B cell (primary cell): Measurements from ENCODE around the gene CMYA5. TPM values are rescaled to one million over a fixed set of nuclear protein-coding genes. Genes with fewer than 3 reads are reported as not detected.

ENCODE experiments used
- ATAC-seq: fragments of 200-7000 bp; cut with Tn5 transposase; one replicate; pipeline ENCODE4 v1.10.0; 2021; ENCODE audit warnings: low read depth, mild to moderate bottlenecking, moderate number of reproducible peaks, moderate library complexity
- CTCF ChIA-PET: fragments of 350-600 bp; sonication (Branson Sonifier 250); formaldehyde crosslinking; loops from one replicate; lab custom pipeline; 2021; ENCODE audit warnings: antibody characterized with exemption, inconsistent platforms; lab: Charles Lee
- POLR2A ChIA-PET: fragments of 350-600 bp; sonication (Branson Sonifier 250); formaldehyde crosslinking; loops from one replicate; lab custom pipeline; 2021; ENCODE audit warnings: antibody characterized with exemption; lab: Charles Lee
- DNase-seq: peaks from one replicate; pipeline ENCODE4 v3.0.0; 2013
- H2AFZ ChIP-seq: 2 replicates; pipeline ENCODE4 v1.6.1; 2012; ENCODE audit warnings: mild to moderate bottlenecking, low read depth, low read length; ENCODE audit not compliant: insufficient read depth, poor library complexity, severe bottlenecking
- H3K27ac ChIP-seq, 2 donors: 1 replicate in 1 of 2; 2 replicates in 1 of 2; pipeline ENCODE4 v1.5.1; 2012 to 2013; ENCODE audit warnings: low read length in 2 of 2, mild to moderate bottlenecking in 2 of 2, moderate library complexity in 1 of 2
- H3K27me3 ChIP-seq, 4 experiments: fragments of 200-600 bp in 1 of 4; sonication (generic) in 1 of 4; replicated peaks in 1 of 4; 1 replicate in 2 of 4; 2 replicates in 2 of 4; pipeline versions ENCODE4 v1.6.1 to v1.7.0; 2013 to 2016; ENCODE audit warnings: low read length in 3 of 4, mild to moderate bottlenecking in 2 of 4, mixed read lengths in 1 of 4, moderate library complexity in 1 of 4; ENCODE audit not compliant: insufficient read depth in 4 of 4, control insufficient read depth in 3 of 4; ENCODE audit errors: control extremely low read depth in 1 of 4
- H3K36me3 ChIP-seq, 2 experiments: replicated peaks in 1 of 2; 1 replicate in 1 of 2; 2 replicates in 1 of 2; pipeline versions ENCODE4 v1.6.1 to v1.7.1; 2013; ENCODE audit warnings: low read length in 1 of 2; ENCODE audit not compliant: insufficient read depth in 2 of 2, control insufficient read depth in 1 of 2; ENCODE audit errors: control extremely low read depth in 1 of 2, extremely low read depth in 1 of 2
- H3K4me1 ChIP-seq, 2 donors: fragments of 200-600 bp in 1 of 2; sonication (generic) in 1 of 2; 1 replicate in 1 of 2; 2 replicates in 1 of 2; pipeline versions ENCODE4 v1.5.1 to v1.6.1; 2013 to 2017; ENCODE audit warnings: low read length in 2 of 2; ENCODE audit not compliant: control insufficient read depth in 2 of 2, insufficient read depth in 2 of 2
- H3K4me2 ChIP-seq: replicated peaks from 2 replicates; pipeline ENCODE3; 2012; ENCODE audit warnings: mild to moderate bottlenecking, low read depth, low read length; ENCODE audit not compliant: poor library complexity, severe bottlenecking
- H3K4me3 ChIP-seq, 5 experiments: fragments of 200-600 bp in 1 of 5; sonication (generic) in 1 of 5; 1 replicate in 3 of 5; 2 replicates in 2 of 5; pipeline versions ENCODE4 v1.5.1 to v1.7.0; 2011 to 2016; ENCODE audit warnings: low read length in 4 of 5, mild to moderate bottlenecking in 4 of 5, low read depth in 2 of 5, control low read depth in 1 of 5, moderate library complexity in 1 of 5; ENCODE audit not compliant: insufficient read depth in 1 of 5; ENCODE audit errors: control extremely low read depth in 1 of 5, extremely low read depth in 1 of 5
- H3K79me2 ChIP-seq: fragments of 200-600 bp; sonication (generic); one replicate; pipeline ENCODE4 v1.6.0; 2016; ENCODE audit warnings: low read length; ENCODE audit not compliant: control insufficient read depth, insufficient read depth
- H3K9ac ChIP-seq: fragments of 200-600 bp; sonication (generic); 2 replicates; pipeline ENCODE4 v1.6.1; 2017; ENCODE audit warnings: mild to moderate bottlenecking, low read length, moderate library complexity
- H3K9me3 ChIP-seq, 3 donors: one replicate each; pipeline versions ENCODE4 v1.6.1 to v1.7.1; 2013; ENCODE audit warnings: low read length in 2 of 3; ENCODE audit not compliant: control insufficient read depth in 2 of 3, insufficient read depth in 1 of 3; ENCODE audit errors: control extremely low read depth in 1 of 3
- H4K20me1 ChIP-seq: 2 replicates; pipeline ENCODE4 v1.6.0; 2012; ENCODE audit warnings: mild to moderate bottlenecking, low read length; ENCODE audit not compliant: insufficient read depth, control insufficient read depth, poor library complexity, severe bottlenecking
- H3K27ac Mint-ChIP-seq: one replicate; pipeline ENCODE4 v1.8.0; 2021; ENCODE audit warnings: mixed read lengths
- H3K27me3 Mint-ChIP-seq: one replicate; pipeline ENCODE4 v1.8.0; 2021; ENCODE audit warnings: mixed read lengths
- H3K4me1 Mint-ChIP-seq: one replicate; pipeline ENCODE4 v1.8.0; 2021; ENCODE audit warnings: mixed read lengths
- H3K4me3 Mint-ChIP-seq: one replicate; pipeline ENCODE4 v1.8.0; 2021; ENCODE audit warnings: mixed read lengths
- H3K9me3 Mint-ChIP-seq: one replicate; pipeline ENCODE4 v1.8.0; 2022; ENCODE audit warnings: mixed read lengths; ENCODE audit not compliant: insufficient read depth
- EZH2 ChIP-seq: IDR thresholded peaks from 2 replicates; pipeline ENCODE4 v1.6.1; 2012; ENCODE audit warnings: borderline replicate concordance, low read depth, mild to moderate bottlenecking, moderate library complexity, low read length; ENCODE audit not compliant: insufficient read depth, poor library complexity, severe bottlenecking
- WGBS: methylation state at CpG from one replicate; pipeline ENCODE4 v1.1.5; 2013; ENCODE audit warnings: missing lambda C conversion rate; ENCODE audit not compliant: insufficient coverage; 5-methylcytosine and 5-hydroxymethylcytosine counted together
- intact Hi-C: fragments of 100-400 bp; cut with micrococcal nuclease; formaldehyde crosslinking; loops from one replicate; pipeline ENCODE4 v1.10.0; 2022
- polyA plus RNA-seq: library from polyadenylated mRNA; depleted of rRNA; stranded (reverse); fragments of >200 nt; gene quantifications from 2 replicates; pipeline ENCODE4 v1.2.3, GENCODE V29; 2012
- total RNA-seq, 2 donors: library from RNA; stranded (reverse); fragments of 120-200 nt in 1 of 2; gene quantifications; 1 replicate in 1 of 2; 2 replicates in 1 of 2; pipeline versions ENCODE4 v1.2.3 to v1.2.4, GENCODE V29; 2013 to 2022
- TF ChIP-seq, protein P1 (sequence below): fragments of 200-600 bp; IDR thresholded peaks from one replicate; pipeline ENCODE4 v1.8.0; 2022; ENCODE audit warnings: antibody characterized with exemption, mild to moderate bottlenecking

Gene CMYA5
- total and polyA plus RNA-seq, 2 donors (not counting 1 experiment from before 2014, with no cell fraction given): 0.01 to 0.25 TPM

- no peaks in the 10 kb centered on the region for H3K36me3 ChIP-seq
- H3K9me3 Mint-ChIP-seq: peaks cover 8% of the 10 kb centered on the region
- TF ChIP-seq, protein P1, sequence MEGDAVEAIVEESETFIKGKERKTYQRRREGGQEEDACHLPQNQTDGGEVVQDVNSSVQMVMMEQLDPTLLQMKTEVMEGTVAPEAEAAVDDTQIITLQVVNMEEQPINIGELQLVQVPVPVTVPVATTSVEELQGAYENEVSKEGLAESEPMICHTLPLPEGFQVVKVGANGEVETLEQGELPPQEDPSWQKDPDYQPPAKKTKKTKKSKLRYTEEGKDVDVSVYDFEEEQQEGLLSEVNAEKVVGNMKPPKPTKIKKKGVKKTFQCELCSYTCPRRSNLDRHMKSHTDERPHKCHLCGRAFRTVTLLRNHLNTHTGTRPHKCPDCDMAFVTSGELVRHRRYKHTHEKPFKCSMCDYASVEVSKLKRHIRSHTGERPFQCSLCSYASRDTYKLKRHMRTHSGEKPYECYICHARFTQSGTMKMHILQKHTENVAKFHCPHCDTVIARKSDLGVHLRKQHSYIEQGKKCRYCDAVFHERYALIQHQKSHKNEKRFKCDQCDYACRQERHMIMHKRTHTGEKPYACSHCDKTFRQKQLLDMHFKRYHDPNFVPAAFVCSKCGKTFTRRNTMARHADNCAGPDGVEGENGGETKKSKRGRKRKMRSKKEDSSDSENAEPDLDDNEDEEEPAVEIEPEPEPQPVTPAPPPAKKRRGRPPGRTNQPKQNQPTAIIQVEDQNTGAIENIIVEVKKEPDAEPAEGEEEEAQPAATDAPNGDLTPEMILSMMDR: no peak
- TF ChIP-seq EZH2: no peak
- H3K4me2 ChIP-seq: no peak overlapping the region
- H3K9me3 ChIP-seq: peaks cover 5 to 20% (median 6%) of the 10 kb centered on the region in 3 donors
- H3K4me3 ChIP-seq: no peak overlapping the region
- H3K27ac ChIP-seq: no peak overlapping the region
- intact Hi-C loops: no loop called here
- no peak for DNase-seq
- no peak overlapping the region for H3K27ac Mint-ChIP-seq
- ATAC-seq: no peak
- no peaks in the 10 kb centered on the region for H4K20me1 ChIP-seq
- no peak overlapping the region for H3K9ac ChIP-seq
- no peaks in the 10 kb centered on the region for H3K4me1 Mint-ChIP-seq
- no peaks in the 10 kb centered on the region for H3K27me3 ChIP-seq
- H3K27me3 Mint-ChIP-seq: peaks cover under 1% of the 10 kb centered on the region
- no peaks in the 10 kb centered on the region for H3K4me1 ChIP-seq
- H3K4me3 Mint-ChIP-seq: no peak overlapping the region
- H2AFZ ChIP-seq: no peak overlapping the region
- H3K79me2 ChIP-seq: no peaks in the 10 kb centered on the region
- ChIA-PET POLR2A (no interaction called here), CTCF (no interaction called here)
Measured at GRCh38 chr5:79720096-79720495, 30.5 kb downstream of the CMYA5 start.

DNA sequence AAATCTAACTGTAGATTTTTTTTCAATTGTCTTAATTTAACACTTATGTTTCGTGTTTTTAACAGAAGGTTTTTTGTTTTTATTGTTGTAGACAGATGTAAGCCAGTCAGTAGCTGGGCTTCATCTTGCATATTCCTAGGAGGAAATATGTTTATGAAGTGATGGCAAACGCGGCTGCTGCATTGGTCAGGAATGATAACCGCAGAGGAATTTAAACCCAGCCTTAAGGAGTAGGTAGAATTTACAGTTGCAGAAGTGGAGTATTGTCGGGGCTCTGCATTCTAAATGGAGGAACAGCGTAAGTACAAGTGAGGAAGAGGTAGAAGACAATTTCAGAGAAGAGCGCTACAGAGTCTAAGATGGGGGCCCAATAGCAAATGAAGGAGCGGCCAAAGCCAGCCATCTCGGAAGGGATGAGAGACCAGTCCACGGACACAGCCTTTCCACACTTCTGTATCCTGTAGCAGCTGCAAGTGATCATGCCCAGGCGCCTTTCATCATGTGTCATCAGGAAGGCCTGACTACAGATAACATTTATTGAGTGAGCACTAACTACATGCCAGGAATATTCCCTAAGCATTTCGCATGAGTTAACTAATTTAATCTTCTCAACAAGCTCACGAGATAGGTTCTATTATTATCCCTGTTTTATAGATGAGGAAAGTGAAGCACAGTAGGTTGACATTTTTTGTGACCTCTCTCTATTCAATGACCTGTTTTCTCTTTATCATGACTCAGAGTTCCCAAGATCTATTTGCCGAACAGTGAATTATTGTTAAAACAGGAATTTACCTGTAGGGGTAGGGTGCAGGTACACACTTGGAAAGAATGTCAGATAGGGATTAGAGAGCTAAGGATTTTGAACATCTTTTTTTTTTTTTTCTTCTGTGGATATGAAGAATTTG, 38.1 kb downstream of the CMYA5 start:
- H3K9me3 ChIP-seq: no peaks in the 10 kb centered on the region
- no peaks in the 10 kb centered on the region for H3K36me3 ChIP-seq
- no peak for TF ChIP-seq EZH2
- TF ChIP-seq, protein P1: no peak
- no peak overlapping the region for H3K4me2 ChIP-seq
- no peak overlapping the region for H3K27ac Mint-ChIP-seq
- CTCF ChIA-PET: no interaction called here
- ATAC-seq (no peak), DNase-seq (no peak)
- no peaks in the 10 kb centered on the region for H3K4me1 ChIP-seq
- no peaks in the 10 kb centered on the region for H3K9me3 Mint-ChIP-seq
- H3K9ac ChIP-seq: no peak overlapping the region
- H3K4me3 Mint-ChIP-seq: no peak overlapping the region
- no peaks in the 10 kb centered on the region for H3K79me2 ChIP-seq
- 99% methylated on average over 11 of the region's 14 CpGs for WGBS
- POLR2A ChIA-PET: no interaction called here
- H4K20me1 ChIP-seq: no peaks in the 10 kb centered on the region
- peaks cover 0 to 15% (median 0%) of the 10 kb centered on the region in 4 experiments for H3K27me3 ChIP-seq
- H3K4me3 ChIP-seq: no peak overlapping the region
- intact Hi-C loops: no loop called here
- no peaks in the 10 kb centered on the region for H3K4me1 Mint-ChIP-seq
- no peak overlapping the region for H2AFZ ChIP-seq
- H3K27me3 Mint-ChIP-seq: peaks cover 31% of the 10 kb centered on the region
- H3K27ac ChIP-seq: no peak overlapping the region
